NCI-H1092 (cell line): ENCODE data around the gene COL4A3.

Experiments
- DNase-seq: peaks from one replicate; lab custom pipeline; 2025; lab: John Stamatoyannopoulos, UW

The COL4A3 gene

DNA sequence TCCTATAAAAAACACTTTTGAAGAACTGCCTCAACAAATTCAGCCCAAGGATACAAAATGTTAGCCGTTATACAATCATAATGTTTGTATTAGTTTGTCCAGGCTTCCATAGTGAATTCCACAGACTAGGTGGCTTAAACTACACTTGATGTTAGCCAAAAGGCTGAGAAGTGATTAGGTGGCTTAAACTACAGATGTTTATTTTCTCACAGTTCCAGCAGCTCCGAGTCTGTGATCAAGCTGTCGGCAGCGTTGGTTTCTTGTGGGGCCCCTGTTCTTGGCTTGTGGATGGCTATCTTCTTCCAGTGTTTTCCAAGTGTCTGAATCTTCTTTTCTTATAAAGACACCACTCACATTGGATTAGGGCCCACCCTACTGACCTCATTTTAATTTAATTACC, 129.1 kb downstream of the COL4A3 start:
- DNase-seq: no peak

- DNase-seq: no peak
Observed at GRCh38 chr2:227295806-227296205, 131.4 kb downstream of the COL4A3 start.

DNA sequence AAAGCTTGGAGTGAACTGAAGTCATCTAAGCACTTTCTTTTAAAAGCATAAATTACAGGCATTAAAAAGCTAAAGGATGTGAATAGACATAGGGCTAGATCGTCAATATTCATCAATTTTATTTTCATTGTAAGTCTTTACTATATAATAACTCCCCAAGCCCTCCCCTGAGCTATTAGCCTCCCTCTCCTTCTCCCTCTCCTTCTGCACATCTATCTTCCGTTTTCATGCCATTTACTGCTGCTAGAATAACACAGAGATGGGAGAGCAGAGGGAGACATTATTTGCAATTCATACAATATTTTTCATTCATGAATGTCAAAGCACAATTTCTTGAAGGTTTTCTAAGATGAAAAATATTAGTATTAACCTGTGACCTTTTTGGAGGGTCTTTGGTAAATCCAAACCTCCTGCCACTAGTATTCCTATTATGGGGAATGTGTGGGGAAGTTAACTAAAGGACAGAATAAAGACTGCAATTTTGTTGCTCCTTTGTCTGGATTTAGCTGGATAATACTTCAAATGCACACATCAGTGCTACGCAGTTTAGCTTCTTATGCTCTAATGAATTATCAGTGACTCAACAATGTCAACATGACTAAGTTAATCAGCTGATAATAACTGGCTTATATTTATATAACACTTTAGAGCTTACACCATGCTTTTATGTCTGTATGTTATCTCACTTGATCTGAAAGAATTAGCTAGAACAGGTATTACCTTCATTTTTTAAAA, 132.4 kb downstream of the COL4A3 start:
- no peak for DNase-seq

DNA sequence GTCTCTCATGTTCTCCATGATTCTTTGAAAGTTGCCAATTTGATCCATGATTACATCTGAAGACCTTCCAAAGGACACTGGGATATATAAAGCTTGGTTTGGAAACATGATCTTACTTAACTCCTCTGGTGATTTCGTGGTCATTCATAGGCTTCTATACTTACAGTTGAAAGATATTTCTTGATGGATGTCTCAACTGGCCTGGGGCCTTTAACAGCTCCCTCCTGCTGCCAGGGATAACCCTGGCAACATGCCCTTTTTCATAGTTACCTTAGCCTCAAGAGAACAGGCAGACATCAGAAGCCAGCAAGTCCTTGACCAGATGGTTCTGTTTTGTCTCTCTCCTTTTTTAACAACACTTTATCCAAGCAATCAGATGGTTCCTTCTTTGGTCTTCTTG, 137.1 kb downstream of the COL4A3 start:
- DNase-seq: no peak

DNA sequence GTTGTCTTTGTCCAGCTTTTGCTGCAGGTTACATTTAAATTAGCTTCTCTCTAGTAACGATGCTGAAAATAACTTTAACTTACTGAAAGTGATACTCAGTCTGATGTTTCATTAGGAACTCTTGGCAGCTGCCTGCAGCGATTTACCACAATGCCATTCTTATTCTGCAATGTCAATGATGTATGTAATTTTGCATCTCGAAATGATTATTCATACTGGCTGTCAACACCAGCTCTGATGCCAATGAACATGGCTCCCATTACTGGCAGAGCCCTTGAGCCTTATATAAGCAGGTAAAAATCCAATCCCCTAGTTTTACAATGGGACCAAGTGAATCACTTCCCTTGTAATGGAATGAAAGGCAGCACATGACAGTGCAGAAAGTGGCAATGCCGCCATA, 144.4 kb downstream of the COL4A3 start:
- DNase-seq: no peak

DNA sequence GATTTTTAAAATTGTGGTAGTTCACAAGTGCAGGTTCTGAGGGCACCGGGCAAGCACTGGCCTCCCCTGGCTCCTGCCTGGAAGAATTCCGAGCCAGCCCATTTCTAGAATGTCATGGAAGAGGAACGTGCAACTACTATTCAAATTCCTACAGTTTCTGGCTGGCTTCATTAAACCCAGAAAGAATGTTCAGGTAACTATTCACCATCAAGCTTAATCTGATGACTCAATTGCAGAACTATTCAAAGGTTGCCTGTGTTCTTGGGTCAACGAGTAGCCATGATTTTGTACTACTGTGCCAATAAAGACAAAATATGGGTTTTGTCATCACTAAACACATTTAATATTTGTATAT, 146.3 kb downstream of the COL4A3 start:
- DNase-seq: no peak

GRCh38 chr2:227311861-227312506, 147.6 kb downstream of the COL4A3 start:
- no peak for DNase-seq

DNA sequence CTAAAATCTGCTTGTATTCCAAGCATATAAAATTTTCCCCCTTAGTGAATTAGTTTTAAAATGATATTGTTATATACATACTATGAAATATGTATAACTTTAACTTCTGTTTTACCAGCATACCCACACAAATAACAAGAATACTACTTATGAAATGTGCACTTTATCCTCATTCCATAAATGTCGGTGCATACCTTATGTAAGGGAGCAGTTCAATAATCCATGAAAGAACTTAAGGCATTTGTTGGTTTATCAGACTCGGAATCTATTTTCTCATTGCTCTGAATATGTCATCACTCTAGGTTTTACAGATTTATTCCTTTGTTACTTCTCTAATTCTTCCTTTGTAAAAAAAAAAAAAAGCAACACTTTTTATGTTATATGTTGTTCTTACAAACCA, 148.2 kb downstream of the COL4A3 start:
- DNase-seq: no peak

- no peak for DNase-seq
Observed at GRCh38 chr2:227313310-227313709, 148.9 kb downstream of the COL4A3 start.

DNA sequence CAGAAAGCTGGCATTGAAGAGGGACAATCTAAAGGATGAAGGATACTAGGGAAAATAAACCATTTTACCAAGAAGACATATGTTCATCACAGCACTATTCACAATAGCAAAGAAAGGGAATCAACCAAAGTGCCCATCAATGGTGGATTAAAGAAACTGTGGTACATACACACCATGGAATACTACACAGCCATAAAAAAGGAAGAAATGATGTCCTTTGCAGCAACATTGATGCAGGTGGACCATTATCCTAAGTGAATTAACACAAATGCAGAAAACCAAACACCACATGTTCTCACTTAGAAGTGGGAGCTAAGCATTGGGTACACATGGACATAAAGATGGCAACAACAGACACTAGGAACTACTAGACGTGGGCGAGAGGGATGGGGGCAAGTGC, 153.4 kb downstream of the COL4A3 start:
- no peak for DNase-seq

DNA sequence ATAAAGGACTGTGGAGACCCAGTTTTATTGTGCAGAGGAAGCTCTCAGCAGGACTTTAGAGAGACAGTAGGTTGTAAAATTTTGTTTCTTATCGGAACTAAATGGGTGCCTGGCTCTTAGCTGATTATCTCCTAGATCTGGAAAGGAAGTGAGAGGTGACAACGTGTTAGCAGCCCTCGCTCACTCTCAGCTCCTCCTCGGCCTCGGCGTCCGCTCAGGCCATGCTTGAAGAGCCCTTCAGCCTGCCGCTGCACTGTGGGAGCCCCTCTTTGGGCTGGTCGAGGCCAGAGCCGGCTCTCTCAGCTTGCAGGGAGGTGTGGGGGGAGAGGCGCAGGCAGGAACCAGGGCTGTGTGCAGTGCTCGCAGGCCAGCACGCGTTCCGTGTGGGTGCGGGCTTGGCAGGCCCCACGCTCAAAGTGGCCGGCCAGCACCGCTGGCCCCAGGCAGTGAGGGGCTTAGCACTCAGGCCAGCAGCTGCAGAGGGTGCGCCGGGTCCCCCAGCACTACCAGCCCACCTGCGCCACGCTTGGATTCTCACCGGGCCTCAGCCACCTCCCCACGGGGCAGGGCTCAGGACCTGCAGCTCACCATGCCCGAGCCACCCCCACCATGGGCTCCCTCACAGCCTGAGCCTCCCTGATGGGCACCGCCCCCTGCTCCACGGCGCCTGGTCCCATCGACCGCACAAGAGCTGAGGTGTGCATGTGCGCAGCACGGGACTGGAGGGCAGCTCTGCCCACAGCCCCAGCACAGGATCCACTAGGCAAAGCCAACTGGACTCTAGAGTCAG, 156.1 kb downstream of the COL4A3 start:
- no peak for DNase-seq

GRCh38 chr2:227322530-227323205, 158.2 kb downstream of the COL4A3 start:
- no peak for DNase-seq

DNA sequence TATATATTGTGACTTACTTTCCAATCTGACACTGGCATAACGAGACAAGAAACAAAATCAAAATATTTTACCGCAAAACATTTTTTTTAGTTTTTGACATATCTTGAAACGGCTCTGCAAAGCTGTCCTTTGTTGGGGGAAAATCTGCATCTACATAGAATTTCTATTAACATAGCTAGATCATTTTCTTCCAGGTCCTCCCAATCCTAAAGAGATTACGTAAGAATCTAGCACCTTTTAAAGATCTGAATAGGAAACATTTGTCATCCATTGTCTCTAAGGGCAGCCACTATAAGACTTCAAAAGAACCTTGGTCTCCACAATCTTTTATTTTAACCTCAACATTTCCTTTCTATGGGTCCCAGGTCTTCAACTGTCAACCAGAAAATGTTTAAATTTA, 159.4 kb downstream of the COL4A3 start:
- no peak for DNase-seq

- DNase-seq: no peak
Observed at GRCh38 chr2:227324642-227324994, 160.2 kb downstream of the COL4A3 start.

DNA sequence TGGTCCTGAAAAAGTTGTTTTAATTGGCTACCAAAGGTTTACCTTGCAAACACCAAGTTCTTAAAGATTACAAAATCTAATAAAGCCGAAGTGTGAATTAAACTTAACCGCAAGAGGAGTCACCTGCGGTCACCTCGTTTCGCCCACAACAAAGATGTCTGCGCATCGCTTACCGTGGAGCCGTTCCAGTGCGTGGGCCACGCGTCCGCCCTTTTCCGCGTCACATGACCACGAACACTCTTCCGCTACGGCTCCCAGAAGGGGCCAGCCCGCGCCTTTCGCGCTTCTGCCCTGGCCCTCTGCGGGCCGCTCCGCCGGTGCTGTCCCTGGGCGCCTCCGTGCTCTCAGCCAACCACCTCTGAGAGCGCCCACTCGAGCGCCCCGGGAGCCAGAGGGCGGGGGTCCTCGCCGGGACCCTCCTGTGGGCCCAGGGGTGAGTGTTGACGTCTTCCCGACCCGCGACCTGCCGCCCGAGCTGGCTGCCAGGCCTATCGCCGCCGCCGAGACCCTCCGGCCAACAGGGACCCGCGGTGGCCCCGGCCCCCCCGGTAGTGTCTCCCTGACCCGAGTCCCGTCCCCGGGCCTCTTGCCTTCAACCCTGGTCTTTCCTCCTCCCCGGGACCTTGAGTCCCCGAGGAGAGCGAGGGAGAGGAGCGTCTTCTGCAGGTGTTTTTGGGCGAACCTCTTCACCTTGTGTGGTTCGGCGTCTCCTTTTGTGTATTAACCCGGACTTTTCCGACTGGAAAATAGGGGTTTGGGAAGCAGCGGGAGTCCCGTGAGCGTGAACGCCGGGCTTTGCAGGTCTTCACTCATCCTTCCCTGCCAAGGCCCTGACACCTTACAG, 160.8 kb downstream of the COL4A3 start, which contains the start of gene MFF:
Gene MFF, plus strand, starts transcription at position 257 of the 844 bp plus-strand sequence. CDS start 5,415 bp downstream, outside the sequence.
- peak; percentile 88 for DNase-seq

- DNase-seq: no peak
Observed at GRCh38 chr2:227325839-227326195, 161.4 kb downstream of the COL4A3 start.

GRCh38 chr2:227326783-227327182, 162.4 kb downstream of the COL4A3 start:
- no peak for DNase-seq

DNA sequence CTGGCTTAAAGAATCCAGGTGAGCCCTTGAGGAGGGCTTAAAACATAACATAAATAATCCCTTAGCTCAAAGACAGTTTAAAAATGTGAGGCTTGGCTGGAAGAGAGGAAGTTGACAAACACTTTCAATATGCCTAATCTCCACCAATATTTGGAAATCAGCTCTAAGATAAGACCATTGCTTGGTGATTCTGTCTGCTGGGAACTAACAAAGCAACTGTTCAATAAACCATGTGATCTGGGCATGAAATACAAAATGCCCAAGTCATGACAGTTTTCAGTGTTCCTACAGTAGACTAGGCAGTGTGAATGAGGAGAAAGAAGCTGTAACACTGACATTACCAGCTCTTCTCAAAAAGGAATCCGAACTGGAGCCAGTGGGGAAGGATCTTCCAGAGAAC, 171.3 kb downstream of the COL4A3 start:
- no peak for DNase-seq

GRCh38 chr2:227337442-227337841, 173.0 kb downstream of the COL4A3 start:
- DNase-seq: no peak

GRCh38 chr2:227339098-227339599, 174.7 kb downstream of the COL4A3 start:
- no peak for DNase-seq

DNA sequence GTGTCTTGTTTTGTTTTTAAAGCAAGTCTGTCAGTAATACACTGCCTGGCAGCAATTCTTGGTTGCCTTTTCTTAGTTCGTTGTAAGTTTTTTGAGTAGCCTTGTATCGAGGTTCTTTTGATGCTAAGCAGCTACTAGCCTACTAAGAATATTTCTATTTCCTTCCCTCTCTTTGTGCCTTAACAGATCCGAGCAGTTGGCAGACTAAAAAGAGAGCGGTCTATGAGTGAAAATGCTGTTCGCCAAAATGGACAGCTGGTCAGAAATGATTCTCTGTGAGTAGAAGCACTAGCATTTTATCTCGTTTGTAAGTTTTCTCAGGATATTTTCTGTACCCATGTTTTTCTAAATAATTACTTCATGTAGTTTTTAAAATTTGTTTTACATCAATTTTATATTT, 175.7 kb downstream of the COL4A3 start:
- DNase-seq: no peak
